H4 (cell line): ENCODE data around the gene CCHCR1. TPM values are rescaled to one million over a fixed set of nuclear protein-coding genes. Genes with fewer than 3 reads are reported as not detected.
"Not testable (repeated sequence)": the region's sequence is repeated elsewhere in the genome, so short reads cannot be mapped to it uniquely, and the experiment has no call there.

Experiments
- DNase-seq: peaks from one replicate; pipeline ENCODE4 v3.0.0-alpha.2; 2015; ENCODE audit warnings: low spot score
- total RNA-seq: library from RNA; depleted of rRNA; stranded (reverse); fragments of >200 nt; shearing (Covaris generic); gene quantifications from 2 replicates; pipeline ENCODE4 v1.2.3, GENCODE V29; 2014

The CCHCR1 gene
- total RNA-seq, 1 experiment from 2014 or later, result 12.6 TPM

- DNase-seq, result not testable (repeated sequence)
Measured at GRCh38 chr6:31183859-31184258, 26.3 kb upstream of the CCHCR1 start.

- DNase-seq, result not testable (repeated sequence)
Measured at GRCh38 chr6:31183287-31183686, 25.7 kb upstream of the CCHCR1 start.

GRCh38 chr6:31180500-31180899, 22.9 kb upstream of the CCHCR1 start:
- no peak for DNase-seq

GRCh38 chr6:31179896-31180295, 22.3 kb upstream of the CCHCR1 start:
- DNase-seq, result no peak

- no peak for DNase-seq
Measured at GRCh38 chr6:31179042-31179386, 21.4 kb upstream of the CCHCR1 start.

GRCh38 chr6:31178143-31179041, 20.8 kb upstream of the CCHCR1 start:
- no peak for DNase-seq

- peak; percentile 21 for DNase-seq
Measured at GRCh38 chr6:31175971-31176370, 18.4 kb upstream of the CCHCR1 start.

- DNase-seq, result no peak
Measured at GRCh38 chr6:31174378-31174777, 16.8 kb upstream of the CCHCR1 start.

- DNase-seq, result no peak
Measured at GRCh38 chr6:31173406-31173805, 15.8 kb upstream of the CCHCR1 start.

GRCh38 chr6:31172973-31173384, 15.4 kb upstream of the CCHCR1 start:
- DNase-seq, result no peak

GRCh38 chr6:31171931-31172905, 14.6 kb upstream of the CCHCR1 start:
- DNase-seq, result no peak

GRCh38 chr6:31170987-31171671, 13.5 kb upstream of the CCHCR1 start:
- DNase-seq, result no peak

GRCh38 chr6:31170600-31170881, 12.9 kb upstream of the CCHCR1 start, which contains the start of gene POU5F1:
POU5F1 (minus strand) TSS chr6:31170682; CDS start chr6:31170620, 62 bp downstream.
- no peak for DNase-seq

GRCh38 chr6:31169858-31170599, 12.4 kb upstream of the CCHCR1 start:
- not testable (repeated sequence) for DNase-seq

GRCh38 chr6:31169123-31169857, 11.7 kb upstream of the CCHCR1 start:
- DNase-seq, result no peak

- DNase-seq, result no peak
Measured at GRCh38 chr6:31168606-31169005, 11.0 kb upstream of the CCHCR1 start.

GRCh38 chr6:31165986-31166385, 8.4 kb upstream of the CCHCR1 start:
- DNase-seq, result no peak

- not testable (repeated sequence) for DNase-seq
Measured at GRCh38 chr6:31165064-31165832, 7.6 kb upstream of the CCHCR1 start.

GRCh38 chr6:31164475-31165063, 7.0 kb upstream of the CCHCR1 start:
- not testable (repeated sequence) for DNase-seq
